Measurements from ENCODE around the gene OGFOD2. TPM values are rescaled to one million over a fixed set of nuclear protein-coding genes. Genes with fewer than 3 reads are reported as not detected.

Gene OGFOD2
- total and polyA plus RNA-seq, 9 of the 15 experiments (the other 6 are each of a cell fraction or from before 2014, with no cell fraction given): 1.4 to 111 (median 18.5) TPM

DNA sequence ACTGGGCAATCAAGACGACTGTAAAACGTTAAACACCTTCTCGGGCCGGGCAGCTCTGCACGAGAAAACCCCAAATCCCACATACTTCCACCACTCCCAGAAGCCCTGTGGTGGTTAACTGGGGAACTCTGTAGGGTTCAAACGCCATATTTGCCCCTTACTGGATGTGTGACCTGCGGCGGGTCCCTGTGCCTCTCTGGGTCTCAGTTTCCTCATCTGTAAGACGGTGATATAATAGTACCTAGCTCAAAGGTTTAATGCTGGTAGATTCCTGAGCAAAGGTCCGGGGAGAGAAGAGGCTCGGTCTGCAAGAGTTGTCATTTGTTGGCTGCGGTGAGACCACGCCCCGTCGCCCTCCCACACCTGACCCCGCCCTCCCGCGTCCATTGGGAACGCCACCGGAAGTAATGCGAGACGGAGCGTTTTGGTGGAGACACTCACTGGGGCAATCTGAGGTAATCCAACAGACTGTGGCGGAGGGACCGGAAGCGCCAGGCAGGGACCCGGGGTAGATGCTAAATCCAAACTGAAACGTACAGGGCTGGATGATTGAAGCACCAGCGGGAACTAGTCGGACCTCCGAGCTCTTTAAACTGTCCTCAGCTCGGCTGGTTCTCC, 661 bp upstream of the OGFOD2 start (continued):
- no peak for TF ChIP-seq BRD4 (IDR thresholded peaks at IDR 0.05)
- TF ChIP-seq ZFX (CRISPR knock-in tag; IDR thresholded peaks at IDR 0.05): peak; percentile 70
- TF ChIP-seq, protein P1, sequence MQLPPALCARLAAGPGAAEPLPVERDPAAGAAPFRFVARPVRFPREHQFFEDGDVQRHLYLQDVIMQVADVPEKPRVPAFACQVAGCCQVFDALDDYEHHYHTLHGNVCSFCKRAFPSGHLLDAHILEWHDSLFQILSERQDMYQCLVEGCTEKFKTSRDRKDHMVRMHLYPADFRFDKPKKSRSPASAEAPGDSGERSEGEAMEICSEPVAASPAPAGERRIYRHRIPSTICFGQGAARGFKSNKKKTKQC (CRISPR knock-in tag; IDR thresholded peaks at IDR 0.05): no peak
- TF ChIP-seq CEBPG (CRISPR knock-in tag; IDR thresholded peaks at IDR 0.05): peak; percentile 97
- TF ChIP-seq CEBPG (tag; conservative IDR thresholded peaks at IDR 0.05 in 1 of 2, IDR thresholded peaks at IDR 0.05 in 1 of 2): peak; percentile 73 to 87
- TF ChIP-seq SMAD1 (IDR thresholded peaks at IDR 0.05; ENCODE audit: low read depth, low read length, partially characterized antibody): peak; percentile 35
- TF ChIP-seq NONO (IDR thresholded peaks at IDR 0.05; ENCODE audit: low read depth in 2 of 2, low read length in 1 of 2): no peak
- TF ChIP-seq PURB (CRISPR knock-in tag; IDR thresholded peaks at IDR 0.05; ENCODE audit: low read depth): no peak
- TF ChIP-seq, protein P2, sequence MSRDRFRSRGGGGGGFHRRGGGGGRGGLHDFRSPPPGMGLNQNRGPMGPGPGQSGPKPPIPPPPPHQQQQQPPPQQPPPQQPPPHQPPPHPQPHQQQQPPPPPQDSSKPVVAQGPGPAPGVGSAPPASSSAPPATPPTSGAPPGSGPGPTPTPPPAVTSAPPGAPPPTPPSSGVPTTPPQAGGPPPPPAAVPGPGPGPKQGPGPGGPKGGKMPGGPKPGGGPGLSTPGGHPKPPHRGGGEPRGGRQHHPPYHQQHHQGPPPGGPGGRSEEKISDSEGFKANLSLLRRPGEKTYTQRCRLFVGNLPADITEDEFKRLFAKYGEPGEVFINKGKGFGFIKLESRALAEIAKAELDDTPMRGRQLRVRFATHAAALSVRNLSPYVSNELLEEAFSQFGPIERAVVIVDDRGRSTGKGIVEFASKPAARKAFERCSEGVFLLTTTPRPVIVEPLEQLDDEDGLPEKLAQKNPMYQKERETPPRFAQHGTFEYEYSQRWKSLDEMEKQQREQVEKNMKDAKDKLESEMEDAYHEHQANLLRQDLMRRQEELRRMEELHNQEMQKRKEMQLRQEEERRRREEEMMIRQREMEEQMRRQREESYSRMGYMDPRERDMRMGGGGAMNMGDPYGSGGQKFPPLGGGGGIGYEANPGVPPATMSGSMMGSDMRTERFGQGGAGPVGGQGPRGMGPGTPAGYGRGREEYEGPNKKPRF (IDR thresholded peaks at IDR 0.05; ENCODE audit: low read depth, low read length): no peak
- TF ChIP-seq, protein P3, sequence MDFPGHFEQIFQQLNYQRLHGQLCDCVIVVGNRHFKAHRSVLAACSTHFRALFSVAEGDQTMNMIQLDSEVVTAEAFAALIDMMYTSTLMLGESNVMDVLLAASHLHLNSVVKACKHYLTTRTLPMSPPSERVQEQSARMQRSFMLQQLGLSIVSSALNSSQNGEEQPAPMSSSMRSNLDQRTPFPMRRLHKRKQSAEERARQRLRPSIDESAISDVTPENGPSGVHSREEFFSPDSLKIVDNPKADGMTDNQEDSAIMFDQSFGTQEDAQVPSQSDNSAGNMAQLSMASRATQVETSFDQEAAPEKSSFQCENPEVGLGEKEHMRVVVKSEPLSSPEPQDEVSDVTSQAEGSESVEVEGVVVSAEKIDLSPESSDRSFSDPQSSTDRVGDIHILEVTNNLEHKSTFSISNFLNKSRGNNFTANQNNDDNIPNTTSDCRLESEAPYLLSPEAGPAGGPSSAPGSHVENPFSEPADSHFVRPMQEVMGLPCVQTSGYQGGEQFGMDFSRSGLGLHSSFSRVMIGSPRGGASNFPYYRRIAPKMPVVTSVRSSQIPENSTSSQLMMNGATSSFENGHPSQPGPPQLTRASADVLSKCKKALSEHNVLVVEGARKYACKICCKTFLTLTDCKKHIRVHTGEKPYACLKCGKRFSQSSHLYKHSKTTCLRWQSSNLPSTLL (IDR thresholded peaks at IDR 0.05): no peak
- 0 out of 2 replicates have a peak, but pooled peaks have one; percentile 25 for TF ChIP-seq CREB1 (IDR thresholded peaks at IDR 0.05)
- TF ChIP-seq CREB1 (CRISPR knock-in tag; IDR thresholded peaks at IDR 0.05): peak; percentile 40
- TF ChIP-seq SRSF7 (optimal IDR thresholded peaks at IDR 0.05; ENCODE audit: low read depth, low read length): no peak
- TF ChIP-seq, protein P4, sequence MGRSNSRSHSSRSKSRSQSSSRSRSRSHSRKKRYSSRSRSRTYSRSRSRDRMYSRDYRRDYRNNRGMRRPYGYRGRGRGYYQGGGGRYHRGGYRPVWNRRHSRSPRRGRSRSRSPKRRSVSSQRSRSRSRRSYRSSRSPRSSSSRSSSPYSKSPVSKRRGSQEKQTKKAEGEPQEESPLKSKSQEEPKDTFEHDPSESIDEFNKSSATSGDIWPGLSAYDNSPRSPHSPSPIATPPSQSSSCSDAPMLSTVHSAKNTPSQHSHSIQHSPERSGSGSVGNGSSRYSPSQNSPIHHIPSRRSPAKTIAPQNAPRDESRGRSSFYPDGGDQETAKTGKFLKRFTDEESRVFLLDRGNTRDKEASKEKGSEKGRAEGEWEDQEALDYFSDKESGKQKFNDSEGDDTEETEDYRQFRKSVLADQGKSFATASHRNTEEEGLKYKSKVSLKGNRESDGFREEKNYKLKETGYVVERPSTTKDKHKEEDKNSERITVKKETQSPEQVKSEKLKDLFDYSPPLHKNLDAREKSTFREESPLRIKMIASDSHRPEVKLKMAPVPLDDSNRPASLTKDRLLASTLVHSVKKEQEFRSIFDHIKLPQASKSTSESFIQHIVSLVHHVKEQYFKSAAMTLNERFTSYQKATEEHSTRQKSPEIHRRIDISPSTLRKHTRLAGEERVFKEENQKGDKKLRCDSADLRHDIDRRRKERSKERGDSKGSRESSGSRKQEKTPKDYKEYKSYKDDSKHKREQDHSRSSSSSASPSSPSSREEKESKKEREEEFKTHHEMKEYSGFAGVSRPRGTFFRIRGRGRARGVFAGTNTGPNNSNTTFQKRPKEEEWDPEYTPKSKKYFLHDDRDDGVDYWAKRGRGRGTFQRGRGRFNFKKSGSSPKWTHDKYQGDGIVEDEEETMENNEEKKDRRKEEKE (IDR thresholded peaks at IDR 0.05; ENCODE audit: borderline replicate concordance in 1 of 2, control insufficient read depth in 1 of 2, low read depth in 2 of 2, low read length in 1 of 2): peak in 1 of 2 experiments; percentile 96; a peak in 2 of 4 replicates
- TF ChIP-seq TRIM24 (IDR thresholded peaks at IDR 0.05): peak in 1 of 2 experiments; percentile 95; a peak in 2 of 4 replicates
- no peak for TF ChIP-seq ZNF431 (CRISPR knock-in tag; IDR thresholded peaks at IDR 0.05)
- TF ChIP-seq GATA2 (CRISPR knock-in tag; IDR thresholded peaks at IDR 0.05): no peak
- TF ChIP-seq SP2 (IDR thresholded peaks at IDR 0.05; ENCODE audit: extremely low read depth, low read depth, low read length, poor library complexity, severe bottlenecking): no peak
- TF ChIP-seq MEF2A (IDR thresholded peaks at IDR 0.05; ENCODE audit: control insufficient read depth, low read depth, low read length): peak; percentile 36; the same call in 1 of the 2 replicates
- no peak for TF ChIP-seq NFXL1 (CRISPR knock-in tag; IDR thresholded peaks at IDR 0.05)

All from K562 (cell line).